22Rv1 (cell line): ENCODE data around the gene TXNDC5.

ENCODE experiments used
- ZFX ChIP-seq: fragments of 450-650 bp; IDR thresholded peaks from 2 replicates; pipeline ENCODE4 v1.6.1; 2017; ENCODE audit warnings: antibody characterized with exemption, borderline replicate concordance
- TF ChIP-seq, protein P1 (sequence below): fragments of 450-650 bp; IDR thresholded peaks from 2 replicates; pipeline ENCODE4 v1.5.1; 2017; ENCODE audit warnings: mild to moderate bottlenecking

DNA sequence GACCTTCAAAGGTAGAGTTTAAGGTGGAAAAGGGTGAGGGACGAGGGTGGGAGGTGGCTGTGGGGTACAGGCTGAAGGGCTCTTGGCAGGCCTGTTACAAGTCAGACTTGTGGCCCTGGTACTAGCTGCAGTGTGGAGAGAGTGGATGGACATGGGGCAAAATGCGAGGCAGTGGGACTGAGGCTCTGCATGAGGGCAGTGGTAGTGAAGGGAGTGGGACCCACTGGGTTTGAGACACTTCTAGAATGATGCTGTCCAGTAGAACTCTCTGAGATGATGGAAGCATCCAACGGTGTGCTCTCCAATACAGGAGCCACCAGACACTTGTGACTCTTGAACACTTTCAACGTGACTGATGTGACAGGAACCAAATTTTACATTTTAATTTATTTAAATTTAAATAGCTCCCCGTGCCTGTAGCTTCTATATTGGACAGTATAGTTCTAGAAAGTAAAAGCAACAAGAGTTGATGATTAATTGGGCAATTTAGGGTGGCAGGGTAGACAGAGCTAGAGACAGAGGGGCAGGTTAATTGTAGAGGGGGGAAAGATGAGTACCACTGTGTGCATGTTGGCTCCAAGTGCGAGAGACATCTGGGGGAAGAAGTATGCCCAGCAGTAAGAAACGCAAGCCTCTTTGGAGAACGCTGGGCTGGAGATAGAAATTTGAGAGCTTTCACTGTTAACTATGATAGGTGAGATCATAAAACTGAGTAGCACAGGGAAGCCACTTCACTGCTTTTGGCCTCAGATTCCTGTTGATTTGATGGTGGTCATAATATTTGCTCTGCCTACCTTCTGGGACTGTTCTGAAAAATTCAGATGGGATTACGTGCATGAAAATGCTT lies 77.5 kb downstream of the TXNDC5 start:
- TF ChIP-seq, protein P1, sequence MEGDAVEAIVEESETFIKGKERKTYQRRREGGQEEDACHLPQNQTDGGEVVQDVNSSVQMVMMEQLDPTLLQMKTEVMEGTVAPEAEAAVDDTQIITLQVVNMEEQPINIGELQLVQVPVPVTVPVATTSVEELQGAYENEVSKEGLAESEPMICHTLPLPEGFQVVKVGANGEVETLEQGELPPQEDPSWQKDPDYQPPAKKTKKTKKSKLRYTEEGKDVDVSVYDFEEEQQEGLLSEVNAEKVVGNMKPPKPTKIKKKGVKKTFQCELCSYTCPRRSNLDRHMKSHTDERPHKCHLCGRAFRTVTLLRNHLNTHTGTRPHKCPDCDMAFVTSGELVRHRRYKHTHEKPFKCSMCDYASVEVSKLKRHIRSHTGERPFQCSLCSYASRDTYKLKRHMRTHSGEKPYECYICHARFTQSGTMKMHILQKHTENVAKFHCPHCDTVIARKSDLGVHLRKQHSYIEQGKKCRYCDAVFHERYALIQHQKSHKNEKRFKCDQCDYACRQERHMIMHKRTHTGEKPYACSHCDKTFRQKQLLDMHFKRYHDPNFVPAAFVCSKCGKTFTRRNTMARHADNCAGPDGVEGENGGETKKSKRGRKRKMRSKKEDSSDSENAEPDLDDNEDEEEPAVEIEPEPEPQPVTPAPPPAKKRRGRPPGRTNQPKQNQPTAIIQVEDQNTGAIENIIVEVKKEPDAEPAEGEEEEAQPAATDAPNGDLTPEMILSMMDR = no peak
- TF ChIP-seq ZFX = no peak
